Measurements from ENCODE around the gene KRT36. TPM values are rescaled to one million over a fixed set of nuclear protein-coding genes. Genes with fewer than 3 reads are reported as not detected.

KRT36 gene
- total and polyA plus RNA-seq, 2 experiments from 2014 or later, result not detected

DNA sequence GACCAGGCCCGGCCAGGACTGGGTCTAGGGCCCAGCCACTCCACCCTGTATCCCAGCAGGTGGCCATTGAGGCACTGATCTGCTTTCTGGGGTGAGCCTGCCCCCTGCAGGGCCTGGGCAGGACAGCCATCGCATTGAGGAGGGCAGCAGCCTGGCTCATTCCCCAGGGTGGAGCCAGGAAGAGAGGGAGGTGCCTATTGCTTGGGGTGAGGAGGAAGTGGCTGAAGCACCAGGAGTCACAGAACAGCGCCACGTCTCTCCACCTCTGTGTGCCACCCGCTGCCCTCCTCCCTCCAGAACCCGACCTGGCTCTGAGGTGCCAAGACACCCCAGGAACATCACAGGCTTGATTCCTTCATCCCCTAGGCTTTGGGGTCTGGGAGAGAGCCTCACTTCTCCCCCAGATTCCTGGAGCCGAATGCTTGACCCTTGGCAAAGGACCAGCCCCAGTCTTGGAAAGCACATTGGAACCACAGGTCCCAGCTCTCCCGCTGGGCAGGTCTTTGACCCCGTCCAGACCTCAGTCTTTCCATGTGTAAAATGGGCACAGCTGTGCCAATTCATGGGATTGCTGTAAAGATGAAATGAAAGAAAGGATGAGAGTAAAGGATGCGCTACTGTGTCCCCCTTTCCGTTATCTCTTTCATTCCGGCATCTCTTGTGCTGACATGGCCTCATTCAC is 7.2 kb upstream of the KRT36 start:
- H3K4me1 Mint-ChIP-seq, result peaks cover 26% of the 10 kb centered on the region
- ATAC-seq (peak; percentile 90), DNase-seq (ENCODE audit: low spot score) (peak; percentile 86)
- H3K27me3 Mint-ChIP-seq (ENCODE audit: insufficient read depth, low read depth, poor library complexity), result peaks cover 4% of the 10 kb centered on the region
- no peaks in the 10 kb centered on the region for H3K9me3 Mint-ChIP-seq
- TF ChIP-seq ZNF114 (CRISPR knock-in tag; IDR thresholded peaks at IDR 0.05), result no peak
- TF ChIP-seq, protein P1, sequence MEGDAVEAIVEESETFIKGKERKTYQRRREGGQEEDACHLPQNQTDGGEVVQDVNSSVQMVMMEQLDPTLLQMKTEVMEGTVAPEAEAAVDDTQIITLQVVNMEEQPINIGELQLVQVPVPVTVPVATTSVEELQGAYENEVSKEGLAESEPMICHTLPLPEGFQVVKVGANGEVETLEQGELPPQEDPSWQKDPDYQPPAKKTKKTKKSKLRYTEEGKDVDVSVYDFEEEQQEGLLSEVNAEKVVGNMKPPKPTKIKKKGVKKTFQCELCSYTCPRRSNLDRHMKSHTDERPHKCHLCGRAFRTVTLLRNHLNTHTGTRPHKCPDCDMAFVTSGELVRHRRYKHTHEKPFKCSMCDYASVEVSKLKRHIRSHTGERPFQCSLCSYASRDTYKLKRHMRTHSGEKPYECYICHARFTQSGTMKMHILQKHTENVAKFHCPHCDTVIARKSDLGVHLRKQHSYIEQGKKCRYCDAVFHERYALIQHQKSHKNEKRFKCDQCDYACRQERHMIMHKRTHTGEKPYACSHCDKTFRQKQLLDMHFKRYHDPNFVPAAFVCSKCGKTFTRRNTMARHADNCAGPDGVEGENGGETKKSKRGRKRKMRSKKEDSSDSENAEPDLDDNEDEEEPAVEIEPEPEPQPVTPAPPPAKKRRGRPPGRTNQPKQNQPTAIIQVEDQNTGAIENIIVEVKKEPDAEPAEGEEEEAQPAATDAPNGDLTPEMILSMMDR (conservative IDR thresholded peaks at IDR 0.05; ENCODE audit: low read depth in 2 of 2), result peak; percentile 70 to 91
- Histone ChIP-seq H3F3A (replicated peaks; ENCODE audit: low read depth) (no peaks in the 10 kb centered on the region), H3K4me3 (no peak overlapping the region), H3K9me2 (ENCODE audit: insufficient read depth) (no peaks in the 10 kb centered on the region; the same call in 1 of the 2 replicates), H2AFZ (no peak overlapping the region), H3K36me3 (ENCODE audit: insufficient read depth) (no peaks in the 10 kb centered on the region), H3K27me3 (ENCODE audit: insufficient read depth) (no peaks in the 10 kb centered on the region), H3K79me2 (replicated peaks; ENCODE audit: insufficient read depth) (no peaks in the 10 kb centered on the region), H3K4me1 (ENCODE audit: insufficient read depth) (peaks cover 12% of the 10 kb centered on the region), H4K20me1 (replicated peaks; ENCODE audit: insufficient read depth) (no peaks in the 10 kb centered on the region), H3K4me2 (no peak overlapping the region), H3K27ac (ENCODE audit: low read depth) (no peak overlapping the region)
- H3K27ac Mint-ChIP-seq, result no peak overlapping the region
- no peaks in the 10 kb centered on the region for H3K36me3 Mint-ChIP-seq (ENCODE audit: low read depth)
- no peak overlapping the region for H3K4me3 Mint-ChIP-seq

DNA sequence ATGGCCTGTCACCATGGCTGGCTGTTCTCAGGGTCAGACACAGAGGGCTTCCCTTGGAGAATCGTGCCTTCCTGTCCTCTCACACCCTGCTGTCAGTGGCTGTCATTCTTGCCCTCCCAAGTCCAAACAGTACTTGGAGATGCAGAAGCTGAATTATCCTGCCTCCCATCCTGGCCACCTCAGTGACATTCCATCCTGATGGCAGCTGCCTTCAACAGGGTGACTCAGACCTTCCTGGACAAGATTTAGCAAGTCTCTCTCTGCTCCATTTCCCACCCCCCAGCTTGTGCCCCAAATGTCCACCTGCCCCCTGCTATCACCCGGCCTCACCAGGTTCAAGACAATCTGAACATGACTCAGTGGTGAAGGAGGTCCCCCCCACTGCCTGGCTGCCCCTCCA is 4.8 kb upstream of the KRT36 start:
- Mint-ChIP-seq H3K4me1 (peaks cover 9% of the 10 kb centered on the region; the same call in 2 of the 3 replicates), H3K36me3 (ENCODE audit: low read depth) (no peaks in the 10 kb centered on the region), H3K9me3 (no peaks in the 10 kb centered on the region), H3K27ac (no peak overlapping the region), H3K27me3 (ENCODE audit: insufficient read depth, low read depth, poor library complexity) (peaks cover 7% of the 10 kb centered on the region), H3K4me3 (no peak overlapping the region)
- ATAC-seq, result no peak
- Histone ChIP-seq H3K9me2 (ENCODE audit: insufficient read depth) (no peaks in the 10 kb centered on the region; the same call in 1 of the 2 replicates), H3K36me3 (ENCODE audit: insufficient read depth) (no peaks in the 10 kb centered on the region), H3K4me3 (no peak overlapping the region), H3K4me2 (no peak overlapping the region), H3K4me1 (ENCODE audit: insufficient read depth) (no peaks in the 10 kb centered on the region; the same call in 1 of the 2 replicates), H3F3A (replicated peaks; ENCODE audit: low read depth) (no peaks in the 10 kb centered on the region), H3K27me3 (ENCODE audit: insufficient read depth) (no peaks in the 10 kb centered on the region), H2AFZ (no peak overlapping the region), H3K27ac (ENCODE audit: low read depth) (no peak overlapping the region), H3K79me2 (replicated peaks; ENCODE audit: insufficient read depth) (no peaks in the 10 kb centered on the region), H4K20me1 (replicated peaks; ENCODE audit: insufficient read depth) (no peaks in the 10 kb centered on the region)
- no peak for DNase-seq (ENCODE audit: low spot score)
- TF ChIP-seq STAT1 (IDR thresholded peaks at IDR 0.05; ENCODE audit: unreplicated experiment) (no peak), EZH2 (IDR thresholded peaks at IDR 0.05; ENCODE audit: low read depth, unreplicated experiment) (no peak), ZNF114 (CRISPR knock-in tag; IDR thresholded peaks at IDR 0.05) (no peak), CREB1 (CRISPR knock-in tag; IDR thresholded peaks at IDR 0.05; ENCODE audit: low read depth) (no peak), NANOG (IDR thresholded peaks at IDR 0.05; ENCODE audit: borderline replicate concordance) (no peak)
- TF ChIP-seq, protein P2, sequence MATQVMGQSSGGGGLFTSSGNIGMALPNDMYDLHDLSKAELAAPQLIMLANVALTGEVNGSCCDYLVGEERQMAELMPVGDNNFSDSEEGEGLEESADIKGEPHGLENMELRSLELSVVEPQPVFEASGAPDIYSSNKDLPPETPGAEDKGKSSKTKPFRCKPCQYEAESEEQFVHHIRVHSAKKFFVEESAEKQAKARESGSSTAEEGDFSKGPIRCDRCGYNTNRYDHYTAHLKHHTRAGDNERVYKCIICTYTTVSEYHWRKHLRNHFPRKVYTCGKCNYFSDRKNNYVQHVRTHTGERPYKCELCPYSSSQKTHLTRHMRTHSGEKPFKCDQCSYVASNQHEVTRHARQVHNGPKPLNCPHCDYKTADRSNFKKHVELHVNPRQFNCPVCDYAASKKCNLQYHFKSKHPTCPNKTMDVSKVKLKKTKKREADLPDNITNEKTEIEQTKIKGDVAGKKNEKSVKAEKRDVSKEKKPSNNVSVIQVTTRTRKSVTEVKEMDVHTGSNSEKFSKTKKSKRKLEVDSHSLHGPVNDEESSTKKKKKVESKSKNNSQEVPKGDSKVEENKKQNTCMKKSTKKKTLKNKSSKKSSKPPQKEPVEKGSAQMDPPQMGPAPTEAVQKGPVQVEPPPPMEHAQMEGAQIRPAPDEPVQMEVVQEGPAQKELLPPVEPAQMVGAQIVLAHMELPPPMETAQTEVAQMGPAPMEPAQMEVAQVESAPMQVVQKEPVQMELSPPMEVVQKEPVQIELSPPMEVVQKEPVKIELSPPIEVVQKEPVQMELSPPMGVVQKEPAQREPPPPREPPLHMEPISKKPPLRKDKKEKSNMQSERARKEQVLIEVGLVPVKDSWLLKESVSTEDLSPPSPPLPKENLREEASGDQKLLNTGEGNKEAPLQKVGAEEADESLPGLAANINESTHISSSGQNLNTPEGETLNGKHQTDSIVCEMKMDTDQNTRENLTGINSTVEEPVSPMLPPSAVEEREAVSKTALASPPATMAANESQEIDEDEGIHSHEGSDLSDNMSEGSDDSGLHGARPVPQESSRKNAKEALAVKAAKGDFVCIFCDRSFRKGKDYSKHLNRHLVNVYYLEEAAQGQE (IDR thresholded peaks at IDR 0.05; ENCODE audit: unreplicated experiment), result no peak
- TF ChIP-seq, protein P3, sequence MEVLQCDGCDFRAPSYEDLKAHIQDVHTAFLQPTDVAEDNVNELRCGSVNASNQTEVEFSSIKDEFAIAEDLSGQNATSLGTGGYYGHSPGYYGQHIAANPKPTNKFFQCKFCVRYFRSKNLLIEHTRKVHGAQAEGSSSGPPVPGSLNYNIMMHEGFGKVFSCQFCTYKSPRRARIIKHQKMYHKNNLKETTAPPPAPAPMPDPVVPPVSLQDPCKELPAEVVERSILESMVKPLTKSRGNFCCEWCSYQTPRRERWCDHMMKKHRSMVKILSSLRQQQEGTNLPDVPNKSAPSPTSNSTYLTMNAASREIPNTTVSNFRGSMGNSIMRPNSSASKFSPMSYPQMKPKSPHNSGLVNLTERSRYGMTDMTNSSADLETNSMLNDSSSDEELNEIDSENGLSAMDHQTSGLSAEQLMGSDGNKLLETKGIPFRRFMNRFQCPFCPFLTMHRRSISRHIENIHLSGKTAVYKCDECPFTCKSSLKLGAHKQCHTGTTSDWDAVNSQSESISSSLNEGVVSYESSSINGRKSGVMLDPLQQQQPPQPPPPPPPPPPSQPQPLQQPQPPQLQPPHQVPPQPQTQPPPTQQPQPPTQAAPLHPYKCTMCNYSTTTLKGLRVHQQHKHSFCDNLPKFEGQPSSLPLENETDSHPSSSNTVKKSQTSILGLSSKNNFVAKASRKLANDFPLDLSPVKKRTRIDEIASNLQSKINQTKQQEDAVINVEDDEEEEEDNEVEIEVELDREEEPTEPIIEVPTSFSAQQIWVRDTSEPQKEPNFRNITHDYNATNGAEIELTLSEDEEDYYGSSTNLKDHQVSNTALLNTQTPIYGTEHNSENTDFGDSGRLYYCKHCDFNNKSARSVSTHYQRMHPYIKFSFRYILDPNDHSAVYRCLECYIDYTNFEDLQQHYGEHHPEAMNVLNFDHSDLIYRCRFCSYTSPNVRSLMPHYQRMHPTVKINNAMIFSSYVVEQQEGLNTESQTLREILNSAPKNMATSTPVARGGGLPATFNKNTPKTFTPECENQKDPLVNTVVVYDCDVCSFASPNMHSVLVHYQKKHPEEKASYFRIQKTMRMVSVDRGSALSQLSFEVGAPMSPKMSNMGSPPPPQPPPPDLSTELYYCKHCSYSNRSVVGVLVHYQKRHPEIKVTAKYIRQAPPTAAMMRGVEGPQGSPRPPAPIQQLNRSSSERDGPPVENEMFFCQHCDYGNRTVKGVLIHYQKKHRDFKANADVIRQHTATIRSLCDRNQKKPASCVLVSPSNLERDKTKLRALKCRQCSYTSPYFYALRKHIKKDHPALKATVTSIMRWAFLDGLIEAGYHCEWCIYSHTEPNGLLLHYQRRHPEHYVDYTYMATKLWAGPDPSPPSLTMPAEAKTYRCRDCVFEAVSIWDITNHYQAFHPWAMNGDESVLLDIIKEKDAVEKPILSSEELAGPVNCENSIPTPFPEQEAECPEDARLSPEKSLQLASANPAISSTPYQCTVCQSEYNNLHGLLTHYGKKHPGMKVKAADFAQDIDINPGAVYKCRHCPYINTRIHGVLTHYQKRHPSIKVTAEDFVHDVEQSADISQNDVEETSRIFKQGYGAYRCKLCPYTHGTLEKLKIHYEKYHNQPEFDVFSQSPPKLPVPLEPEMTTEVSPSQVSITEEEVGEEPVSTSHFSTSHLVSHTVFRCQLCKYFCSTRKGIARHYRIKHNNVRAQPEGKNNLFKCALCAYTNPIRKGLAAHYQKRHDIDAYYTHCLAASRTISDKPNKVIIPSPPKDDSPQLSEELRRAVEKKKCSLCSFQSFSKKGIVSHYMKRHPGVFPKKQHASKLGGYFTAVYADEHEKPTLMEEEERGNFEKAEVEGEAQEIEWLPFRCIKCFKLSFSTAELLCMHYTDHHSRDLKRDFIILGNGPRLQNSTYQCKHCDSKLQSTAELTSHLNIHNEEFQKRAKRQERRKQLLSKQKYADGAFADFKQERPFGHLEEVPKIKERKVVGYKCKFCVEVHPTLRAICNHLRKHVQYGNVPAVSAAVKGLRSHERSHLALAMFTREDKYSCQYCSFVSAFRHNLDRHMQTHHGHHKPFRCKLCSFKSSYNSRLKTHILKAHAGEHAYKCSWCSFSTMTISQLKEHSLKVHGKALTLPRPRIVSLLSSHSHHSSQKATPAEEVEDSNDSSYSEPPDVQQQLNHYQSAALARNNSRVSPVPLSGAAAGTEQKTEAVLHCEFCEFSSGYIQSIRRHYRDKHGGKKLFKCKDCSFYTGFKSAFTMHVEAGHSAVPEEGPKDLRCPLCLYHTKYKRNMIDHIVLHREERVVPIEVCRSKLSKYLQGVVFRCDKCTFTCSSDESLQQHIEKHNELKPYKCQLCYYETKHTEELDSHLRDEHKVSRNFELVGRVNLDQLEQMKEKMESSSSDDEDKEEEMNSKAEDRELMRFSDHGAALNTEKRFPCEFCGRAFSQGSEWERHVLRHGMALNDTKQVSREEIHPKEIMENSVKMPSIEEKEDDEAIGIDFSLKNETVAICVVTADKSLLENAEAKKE (CRISPR knock-in tag; IDR thresholded peaks at IDR 0.05), result no peak
